SJCRH30 (cell line): ENCODE measurements around the gene UBE2L6. TPM values are rescaled to one million over a fixed set of nuclear protein-coding genes. Genes with fewer than 3 reads are reported as not detected.
"Not testable (repeated sequence)": the region's sequence is repeated elsewhere in the genome, so short reads cannot be mapped to it uniquely, and the experiment has no call there.

ENCODE experiments used
- DNase-seq, 2 experiments: peaks; one replicate each; pipeline ENCODE4 v3.0.0-alpha.2; 2015 to 2020
- H3K27ac ChIP-seq: fragments of 250-450 bp; sonication (Bioruptor Pico); 2 replicates; pipeline ENCODE4 v1.5.1; 2020; ENCODE audit warnings: mild to moderate bottlenecking, moderate library complexity
- H3K27me3 ChIP-seq: fragments of 250-450 bp; sonication (Bioruptor Pico); 2 replicates; pipeline ENCODE4 v1.5.1; 2020; ENCODE audit warnings: mild to moderate bottlenecking, moderate library complexity
- H3K36me3 ChIP-seq: fragments of 250-450 bp; sonication (Bioruptor Pico); 2 replicates; pipeline ENCODE4 v1.5.1; 2020; ENCODE audit warnings: mild to moderate bottlenecking, moderate library complexity
- H3K4me1 ChIP-seq: fragments of 250-450 bp; sonication (Bioruptor Pico); 2 replicates; pipeline ENCODE4 v1.5.1; 2020; ENCODE audit warnings: mild to moderate bottlenecking, moderate library complexity
- H3K4me3 ChIP-seq: fragments of 250-450 bp; sonication (Bioruptor Pico); 2 replicates; pipeline ENCODE4 v1.5.1; 2020; ENCODE audit warnings: mild to moderate bottlenecking, moderate library complexity
- H3K9me3 ChIP-seq: fragments of 250-450 bp; sonication (Bioruptor Pico); replicated peaks from 2 replicates; pipeline ENCODE4 v1.5.1; 2020; ENCODE audit warnings: mild to moderate bottlenecking, moderate library complexity
- total RNA-seq: library from RNA; depleted of rRNA; stranded (reverse); fragments of >200 nt; shearing (Covaris generic); gene quantifications from 2 replicates; pipeline ENCODE4 v1.2.3, GENCODE V29; 2014

UBE2L6 gene
- total RNA-seq, 1 experiment from 2014 or later, result 39.9 TPM

DNA sequence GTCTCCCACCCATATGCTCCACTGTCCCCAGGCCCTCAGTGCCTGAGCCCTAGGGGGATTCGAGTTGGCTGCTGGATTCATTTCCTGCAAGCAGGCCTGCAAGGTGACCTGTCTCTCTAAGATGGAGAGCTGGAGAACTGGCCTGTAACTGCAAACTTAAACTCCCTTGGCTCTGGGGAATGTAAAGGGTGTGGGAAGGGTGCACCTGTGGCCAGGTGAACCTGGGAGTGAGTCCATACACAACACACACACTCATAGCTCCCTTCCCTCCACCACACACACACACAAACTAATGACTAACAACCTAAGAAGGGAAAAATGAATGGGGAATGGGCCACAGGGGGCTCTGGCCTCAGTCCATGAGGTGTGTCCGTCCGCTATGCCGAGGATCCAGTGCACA lies 15.5 kb downstream of the UBE2L6 start:
- H3K4me3 ChIP-seq, result no peak overlapping the region
- no peak overlapping the region for H3K27ac ChIP-seq
- no peaks in the 10 kb centered on the region for H3K36me3 ChIP-seq
- H3K4me1 ChIP-seq, result peaks cover 20% of the 10 kb centered on the region
- DNase-seq, result no peak
- H3K9me3 ChIP-seq, result no peaks in the 10 kb centered on the region
- H3K27me3 ChIP-seq, result no peaks in the 10 kb centered on the region

DNA sequence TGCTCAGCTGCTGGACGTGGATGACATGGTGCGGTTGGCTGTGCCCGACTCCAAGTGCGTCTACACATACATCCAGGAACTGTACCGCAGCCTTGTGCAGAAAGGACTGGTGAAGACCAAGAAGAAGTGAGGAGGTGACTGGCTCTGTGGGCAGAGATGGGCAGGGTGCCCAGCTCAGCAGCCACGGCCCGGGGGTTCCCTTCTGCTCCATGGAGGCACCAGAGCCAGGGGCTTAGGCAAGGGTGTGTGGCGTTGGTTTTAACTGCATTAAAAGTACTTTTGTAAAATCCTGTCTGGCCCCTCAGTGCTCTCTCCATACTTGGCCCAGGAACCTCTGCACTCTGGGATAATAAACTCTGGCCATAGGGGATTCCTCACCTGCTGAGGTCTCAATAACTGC lies 17.5 kb downstream of the UBE2L6 start:
- Histone ChIP-seq H3K27me3 (no peaks in the 10 kb centered on the region), H3K36me3 (no peaks in the 10 kb centered on the region), H3K4me3 (no peak overlapping the region), H3K4me1 (peaks cover 11% of the 10 kb centered on the region), H3K9me3 (no peaks in the 10 kb centered on the region), H3K27ac (no peak overlapping the region)
- no peak for DNase-seq

DNA sequence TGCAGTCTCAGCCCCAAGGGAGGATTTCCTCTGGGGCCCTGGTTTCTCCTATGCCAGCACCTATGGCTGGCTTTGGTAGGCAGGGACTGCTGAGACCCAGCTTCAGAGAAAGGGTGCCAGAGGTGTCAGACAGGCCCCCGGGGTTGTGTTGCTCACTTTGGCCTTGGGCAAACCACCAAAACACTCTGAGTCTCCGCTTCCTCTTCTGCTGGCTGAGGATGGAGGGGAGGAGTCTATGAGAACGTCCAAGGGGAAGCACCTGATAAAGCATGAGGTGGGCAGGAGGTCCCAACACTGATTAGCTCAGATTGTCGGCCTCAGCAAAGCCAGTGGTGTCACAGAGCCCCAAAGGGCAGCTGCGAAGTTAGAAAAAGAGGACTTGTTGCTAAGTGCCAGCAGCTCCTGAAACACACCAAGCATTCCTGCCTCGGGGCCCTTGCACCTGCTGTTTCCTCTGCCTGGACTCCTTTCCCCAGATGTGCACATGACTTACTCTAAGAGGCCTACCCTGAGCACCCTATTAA lies 19.6 kb downstream of the UBE2L6 start:
- DNase-seq, result peak in 1 of 2 experiments; percentile 31
- Histone ChIP-seq H3K4me3 (no peak overlapping the region), H3K9me3 (no peaks in the 10 kb centered on the region), H3K27ac (no peak overlapping the region), H3K36me3 (no peaks in the 10 kb centered on the region), H3K4me1 (peaks cover 10% of the 10 kb centered on the region), H3K27me3 (no peaks in the 10 kb centered on the region)

DNA sequence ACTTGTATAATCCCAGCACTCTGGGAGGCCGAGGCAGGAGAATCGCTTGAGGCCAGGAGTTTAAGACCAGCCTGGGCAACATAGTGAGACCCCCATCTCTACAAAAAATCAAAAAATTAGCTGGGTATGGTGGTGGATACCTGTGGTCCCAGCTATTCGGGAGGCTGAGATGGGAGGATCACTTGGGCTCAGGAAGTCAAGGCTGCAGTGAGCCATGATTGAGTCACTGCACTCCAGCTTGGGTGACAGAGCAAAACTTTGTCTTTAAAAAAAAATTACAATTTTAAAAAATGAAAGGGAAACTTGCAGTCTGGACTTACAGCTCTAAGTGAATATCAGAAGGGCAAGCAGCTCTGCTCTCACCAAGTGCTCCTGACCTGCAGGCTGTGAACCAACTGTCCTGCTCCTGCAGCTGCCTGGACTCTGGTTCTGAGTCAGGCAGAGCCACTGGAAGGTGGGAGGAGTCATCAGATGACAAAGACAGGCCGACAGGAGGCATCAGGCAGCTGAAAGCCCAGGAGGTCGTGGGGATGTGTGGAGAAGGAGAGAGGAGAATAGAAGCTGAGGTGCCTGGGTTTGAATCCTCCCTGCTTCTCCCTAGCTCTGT lies 20.5 kb downstream of the UBE2L6 start:
- peak; percentile 61 to 69 for DNase-seq
- no peak overlapping the region for H3K27ac ChIP-seq

DNA sequence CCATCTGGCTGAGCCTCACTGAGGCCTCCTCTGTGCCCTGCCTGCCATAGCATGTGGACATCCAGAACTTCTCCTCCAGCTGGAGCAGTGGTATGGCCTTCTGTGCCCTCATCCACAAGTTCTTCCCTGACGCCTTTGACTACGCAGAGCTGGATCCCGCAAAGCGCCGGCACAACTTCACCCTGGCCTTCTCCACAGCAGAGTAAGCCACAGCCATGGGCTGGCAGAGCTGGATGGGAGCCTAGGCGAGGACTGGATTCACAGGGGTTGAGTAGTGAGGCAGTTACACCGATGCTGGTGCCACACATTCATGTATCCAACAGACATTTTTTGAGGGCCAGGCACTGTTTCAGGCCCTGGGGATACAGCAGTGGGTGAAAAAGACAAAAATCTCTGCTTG lies 21.0 kb downstream of the UBE2L6 start:
- no peak overlapping the region for H3K27ac ChIP-seq
- H3K4me1 ChIP-seq, result peaks cover 12% of the 10 kb centered on the region
- DNase-seq, result no peak
- H3K9me3 ChIP-seq, result no peaks in the 10 kb centered on the region
- H3K4me3 ChIP-seq, result no peak overlapping the region
- no peaks in the 10 kb centered on the region for H3K36me3 ChIP-seq
- no peaks in the 10 kb centered on the region for H3K27me3 ChIP-seq

More for the DNA sequence above, 20.5 kb downstream of the UBE2L6 start:
- H3K4me3 ChIP-seq, result no peak overlapping the region
- peaks cover 7% of the 10 kb centered on the region for H3K4me1 ChIP-seq
- H3K27me3 ChIP-seq, result no peaks in the 10 kb centered on the region
- no peaks in the 10 kb centered on the region for H3K9me3 ChIP-seq
- no peaks in the 10 kb centered on the region for H3K36me3 ChIP-seq

DNA sequence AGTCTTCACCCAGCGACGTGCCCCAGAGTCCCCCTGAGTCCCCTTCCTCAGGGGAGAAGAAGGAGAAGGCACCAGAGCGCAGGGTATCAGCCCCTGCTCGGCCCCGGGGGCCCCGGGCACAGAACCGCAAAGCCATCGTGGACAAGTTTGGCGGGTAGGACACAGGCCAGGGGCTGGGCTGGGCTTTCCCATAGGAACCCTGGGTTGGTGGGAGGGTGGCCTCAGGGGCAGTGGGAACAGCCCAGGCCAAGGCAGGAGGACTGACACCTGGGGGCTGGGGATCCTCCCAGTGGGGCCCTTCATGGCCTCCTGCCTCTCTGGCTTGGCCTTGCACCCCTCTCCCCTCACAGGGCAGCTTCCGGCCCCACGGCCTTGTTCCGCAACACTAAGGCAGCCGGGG lies 21.6 kb downstream of the UBE2L6 start:
- Histone ChIP-seq H3K4me3 (no peak overlapping the region), H3K9me3 (no peaks in the 10 kb centered on the region), H3K36me3 (no peaks in the 10 kb centered on the region)

DNA sequence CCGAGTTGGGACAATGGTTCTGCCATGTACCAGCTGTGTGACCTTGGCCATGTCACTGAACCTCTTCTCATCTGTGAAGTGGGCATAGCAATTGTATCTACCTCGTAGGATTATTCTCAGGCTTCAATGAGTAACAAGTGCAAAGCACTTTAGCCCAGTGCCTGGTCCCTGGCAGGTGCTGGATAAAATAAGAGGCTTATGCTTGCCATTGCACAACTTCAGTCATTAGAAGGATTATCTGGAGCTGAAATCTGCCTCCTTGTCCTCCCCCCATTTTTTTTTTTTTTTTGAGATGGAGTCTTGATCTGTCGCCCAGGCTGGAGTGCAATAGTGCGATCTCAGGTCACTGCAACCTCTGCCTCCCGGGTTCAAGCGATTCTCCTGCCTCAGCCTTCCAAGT lies 22.9 kb downstream of the UBE2L6 start:
- no peaks in the 10 kb centered on the region for H3K9me3 ChIP-seq
- no peak for DNase-seq
- H3K27me3 ChIP-seq, result no peaks in the 10 kb centered on the region
- no peak overlapping the region for H3K4me3 ChIP-seq
- H3K27ac ChIP-seq, result no peak overlapping the region
- peaks cover 27% of the 10 kb centered on the region for H3K4me1 ChIP-seq
- no peaks in the 10 kb centered on the region for H3K36me3 ChIP-seq

More for the DNA sequence above, 21.6 kb downstream of the UBE2L6 start:
- no peak for DNase-seq
- H3K27ac ChIP-seq, result no peak overlapping the region
- peaks cover 18% of the 10 kb centered on the region for H3K4me1 ChIP-seq
- H3K27me3 ChIP-seq, result no peaks in the 10 kb centered on the region

DNA sequence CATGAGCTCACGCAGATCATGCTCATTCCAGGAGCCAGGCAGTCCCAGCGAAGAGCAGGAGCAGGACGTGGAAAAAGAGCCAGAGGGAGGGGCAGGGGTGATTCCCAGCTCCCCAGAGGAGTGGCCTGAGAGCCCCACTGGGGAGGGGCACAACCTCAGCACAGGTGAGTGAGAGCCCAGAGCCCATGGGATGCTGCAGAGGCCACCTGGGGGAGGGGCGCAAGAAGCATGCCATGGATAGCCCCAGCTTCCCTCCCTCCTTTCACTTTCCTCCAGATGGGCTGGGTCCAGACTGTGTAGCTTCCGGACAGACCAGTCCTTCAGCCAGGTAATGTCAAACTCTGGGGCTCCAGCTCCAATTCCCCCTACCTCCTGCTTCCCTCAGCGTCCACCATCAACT lies 23.9 kb downstream of the UBE2L6 start:
- no peak for DNase-seq
- H3K27ac ChIP-seq, result no peak overlapping the region
- peaks cover 31% of the 10 kb centered on the region for H3K4me1 ChIP-seq
- no peak overlapping the region for H3K4me3 ChIP-seq
- no peaks in the 10 kb centered on the region for H3K36me3 ChIP-seq
- no peaks in the 10 kb centered on the region for H3K9me3 ChIP-seq
- no peaks in the 10 kb centered on the region for H3K27me3 ChIP-seq

DNA sequence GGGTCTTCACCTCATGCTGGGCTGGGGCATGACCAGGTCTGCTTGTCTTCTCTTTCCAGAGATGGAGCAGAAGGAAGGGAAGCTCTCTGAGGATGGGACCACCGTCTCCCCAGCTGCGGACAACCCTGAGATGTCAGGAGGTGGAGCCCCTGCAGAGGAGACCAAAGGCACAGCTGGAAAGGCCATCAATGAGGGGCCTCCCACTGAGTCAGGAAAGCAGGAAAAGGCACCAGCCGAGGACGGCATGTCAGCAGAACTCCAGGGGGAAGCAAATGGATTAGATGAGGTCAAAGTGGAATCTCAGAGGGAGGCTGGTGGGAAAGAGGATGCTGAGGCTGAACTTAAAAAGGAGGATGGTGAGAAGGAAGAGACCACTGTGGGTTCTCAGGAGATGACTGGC lies 24.9 kb downstream of the UBE2L6 start:
- Histone ChIP-seq H3K4me3 (no peak overlapping the region), H3K36me3 (no peaks in the 10 kb centered on the region), H3K27me3 (no peaks in the 10 kb centered on the region), H3K27ac (no peak overlapping the region), H3K4me1 (peaks cover 34% of the 10 kb centered on the region), H3K9me3 (no peaks in the 10 kb centered on the region)
- DNase-seq, result no peak

DNA sequence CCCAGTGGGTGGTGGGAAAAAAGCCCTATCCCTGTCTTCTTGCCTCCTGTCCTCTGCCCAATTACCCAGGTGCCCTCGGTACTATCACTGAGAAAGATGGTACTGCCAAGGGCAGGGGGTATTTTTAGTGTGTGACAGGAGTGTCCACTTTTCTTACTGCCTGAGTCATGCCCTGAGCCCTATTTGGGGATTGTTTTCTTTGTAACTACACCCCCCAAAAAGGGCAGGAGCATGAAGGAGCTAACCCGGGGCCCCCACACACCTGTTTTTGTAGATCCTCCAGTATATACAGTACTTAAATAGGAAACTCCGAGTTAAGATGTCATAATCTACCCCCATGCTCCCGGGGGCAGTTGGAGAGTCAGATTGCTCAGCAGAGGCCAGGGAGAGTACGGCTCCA lies 26.3 kb downstream of the UBE2L6 start:
- no peaks in the 10 kb centered on the region for H3K9me3 ChIP-seq
- peak overlapping the region; percentile 25 for H3K27ac ChIP-seq
- H3K4me1 ChIP-seq, result peaks cover 43% of the 10 kb centered on the region
- H3K36me3 ChIP-seq, result no peaks in the 10 kb centered on the region
- H3K27me3 ChIP-seq, result no peaks in the 10 kb centered on the region
- H3K4me3 ChIP-seq, result no peak overlapping the region
- DNase-seq, result peak; percentile 77 to 83

DNA sequence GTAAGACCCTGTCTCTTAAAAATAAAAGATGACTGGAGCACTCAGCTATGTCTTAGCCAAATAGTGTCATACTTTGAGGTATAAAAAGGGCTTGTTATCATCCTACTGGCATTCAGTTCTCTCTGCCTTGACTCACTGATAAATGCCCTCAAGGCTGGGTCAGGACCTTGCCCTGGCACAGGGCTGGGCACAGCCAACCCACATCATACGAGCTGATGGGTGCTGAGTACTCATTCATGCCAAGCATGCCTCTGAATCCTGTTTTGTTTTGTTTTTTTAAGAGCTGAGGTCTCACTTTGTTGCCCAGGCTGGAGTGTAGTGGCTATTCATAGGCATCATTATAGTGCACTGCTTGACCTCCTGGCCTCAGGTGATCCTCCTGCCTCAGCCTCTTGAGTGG lies 28.1 kb downstream of the UBE2L6 start:
- Histone ChIP-seq H3K36me3 (no peaks in the 10 kb centered on the region), H3K27me3 (no peaks in the 10 kb centered on the region), H3K4me1 (peaks cover 43% of the 10 kb centered on the region), H3K27ac (no peak overlapping the region), H3K9me3 (no peaks in the 10 kb centered on the region), H3K4me3 (no peak overlapping the region)
- DNase-seq, result no peak

DNA sequence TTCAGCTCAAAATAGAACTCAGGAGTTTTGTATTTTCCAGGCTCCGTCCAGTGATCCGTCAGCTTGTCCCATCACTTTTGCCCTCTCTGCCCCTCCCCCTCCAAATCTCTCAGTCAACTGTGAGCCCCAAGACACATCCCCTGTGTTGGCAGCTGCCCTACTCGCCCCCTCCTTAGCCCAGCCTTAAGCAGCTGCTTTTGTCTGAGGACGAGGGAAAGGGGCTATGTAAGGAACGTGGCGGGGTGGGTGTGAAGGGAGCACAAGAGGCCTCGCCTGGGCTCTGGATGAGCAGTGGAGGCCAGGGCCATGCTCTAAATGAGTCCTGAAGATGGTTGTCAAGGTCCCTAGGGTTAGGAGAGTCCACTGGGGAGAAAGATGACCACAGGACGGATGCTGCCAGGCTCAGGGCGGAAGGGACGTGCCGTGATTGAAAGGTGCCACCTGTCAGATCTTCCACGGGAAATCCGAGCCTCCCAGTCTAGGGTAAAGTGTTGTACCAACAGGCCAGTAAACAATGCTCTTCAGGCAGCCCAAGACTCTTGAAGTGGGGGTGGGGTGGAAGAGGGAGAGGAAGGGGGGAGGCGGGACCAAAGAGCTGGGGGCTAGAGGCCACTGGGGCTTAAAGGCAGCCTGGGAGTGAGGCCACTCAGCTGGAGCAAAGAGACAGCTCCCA lies 30.4 kb downstream of the UBE2L6 start, which contains the start of gene SMTNL1:
SMTNL1 (plus strand) TSS at position 649 of the 673 bp plus-strand sequence. CDS start 5,048 bp downstream, outside the sequence.
- Histone ChIP-seq H3K4me1 (peaks cover 43% of the 10 kb centered on the region), H3K9me3 (no peaks in the 10 kb centered on the region), H3K27me3 (no peaks in the 10 kb centered on the region), H3K4me3 (peak within 1 kb of the TSS; percentile 18), H3K27ac (peak within 1 kb of the TSS; percentile 58), H3K36me3 (no peaks in the 10 kb centered on the region)
- DNase-seq, result peak; percentile 78 to 85

DNA sequence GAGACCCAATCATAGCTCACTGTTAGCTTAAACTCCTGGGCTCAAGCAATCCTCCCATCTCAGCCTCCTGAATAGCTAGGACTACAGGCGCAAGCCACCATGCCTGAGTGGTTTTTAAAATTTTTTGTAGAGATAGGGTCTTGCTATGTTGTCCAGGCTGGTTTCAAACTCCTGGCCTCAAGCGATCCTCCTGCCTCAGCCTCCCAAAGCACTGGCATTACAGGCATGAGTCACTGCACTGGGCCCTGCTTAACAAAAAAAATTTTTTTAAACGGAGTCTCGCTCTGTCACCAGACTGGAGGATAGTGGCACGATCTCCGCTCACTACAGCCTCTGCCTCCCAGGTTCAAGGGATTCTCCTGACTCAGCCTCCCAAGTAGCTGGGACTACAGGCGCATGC lies 33.0 kb downstream of the UBE2L6 start:
- H3K4me3 ChIP-seq, H3K9me3 ChIP-seq, H3K27ac ChIP-seq, DNase-seq, H3K27me3 ChIP-seq, H3K36me3 ChIP-seq: not testable (repeated sequence)
- H3K4me1 ChIP-seq, result peaks cover 25% of the 10 kb centered on the region

DNA sequence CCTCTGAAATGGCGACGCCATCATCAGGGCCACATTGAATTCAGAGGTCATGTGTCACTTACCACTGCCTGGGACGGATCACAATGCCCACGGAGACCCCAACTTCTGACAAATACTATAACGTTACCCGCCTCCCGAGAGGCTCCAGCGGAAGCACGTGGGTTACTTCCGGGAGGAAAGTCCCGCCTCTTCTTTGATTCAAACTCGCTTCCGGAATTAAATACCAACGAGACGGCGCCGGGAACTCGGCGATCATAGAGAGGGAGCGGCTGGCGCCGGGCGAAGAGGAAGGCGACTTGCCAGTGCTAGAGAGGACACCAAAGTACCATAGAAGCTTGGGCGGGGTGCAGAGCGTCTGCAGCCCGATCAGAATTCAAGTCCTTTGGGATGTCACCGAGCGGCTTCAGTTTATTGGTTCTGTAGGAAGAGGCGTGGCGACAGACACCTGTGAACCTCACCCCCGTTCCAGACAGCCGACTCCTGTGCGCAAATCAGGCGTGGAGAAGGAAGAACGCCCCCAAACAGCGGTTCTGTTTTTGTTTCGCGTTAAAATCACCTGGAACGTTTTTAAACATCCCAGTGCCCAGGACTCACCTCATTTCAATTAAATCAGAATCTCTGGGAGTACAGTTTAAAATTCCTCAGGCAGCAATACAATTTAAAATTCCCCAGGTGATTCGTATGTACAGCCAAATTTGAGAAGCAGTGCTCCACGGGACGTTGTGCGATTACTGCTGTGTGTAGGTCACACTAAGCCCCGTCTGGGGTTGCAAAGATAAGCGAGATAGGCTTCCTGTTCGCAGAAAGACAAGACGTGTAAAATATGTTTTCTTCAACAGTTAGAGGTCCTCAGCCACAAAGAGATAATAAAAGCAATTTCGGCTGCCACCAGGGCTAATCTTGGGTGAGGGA lies 36.6 kb downstream of the UBE2L6 start, which contains the start of gene TIMM10:
TIMM10 (minus strand) TSS at position 159 of the 912 bp plus-strand sequence. CDS start 565 bp downstream, outside the sequence.
- Histone ChIP-seq H3K27ac (peak within 1 kb of the TSS; percentile 65), H3K4me1 (peaks cover 5% of the 10 kb centered on the region), H3K27me3 (no peaks in the 10 kb centered on the region), H3K36me3 (peaks cover 7% of the 10 kb centered on the region; the same call in 1 of the 2 replicates), H3K9me3 (no peaks in the 10 kb centered on the region), H3K4me3 (peak within 1 kb of the TSS; percentile 80)
- DNase-seq, result peak; percentile 97 to 99
